IMR-90 (cell line): ENCODE data around the gene VAC14. TPM values are rescaled to one million over a fixed set of nuclear protein-coding genes. Genes with fewer than 3 reads are reported as not detected.

ENCODE experiments used
- ATAC-seq: fragments of 200-7000 bp; cut with Tn5 transposase; 2 replicates; pipeline ENCODE4 v1.9.1; 2020; ENCODE audit warnings: low read depth, mild to moderate bottlenecking, moderate library complexity
- BruUV-seq: library from RNA; stranded (reverse); fragments of 400-500 nt; replicated peaks from 2 replicates; lab custom pipeline; 2021; lab: Mats Ljungman, UMichigan
- CTCF ChIA-PET: fragments of 300-600 bp; formaldehyde crosslinking; extraction: SDS; loops from one replicate; lab custom pipeline; 2021; ENCODE audit warnings: antibody characterized with exemption; lab: Yijun Ruan, JAX
- POLR2A ChIA-PET: fragments of 300-600 bp; sonication (Branson Sonifier 250); formaldehyde crosslinking; loops from one replicate; lab custom pipeline; 2022; ENCODE audit warnings: antibody characterized with exemption; ENCODE audit not compliant: unreplicated experiment; lab: Charles Lee
- DNase-seq: peaks from one replicate; pipeline ENCODE4 v3.0.0; 2013
- H2AFZ ChIP-seq: replicated peaks from 2 replicates; pipeline ENCODE3; 2013; ENCODE audit warnings: low read length, mild to moderate bottlenecking; ENCODE audit not compliant: poor library complexity
- H2AK5ac ChIP-seq: 2 replicates; pipeline ENCODE4 v1.6.1; 2013; ENCODE audit warnings: low read depth, low read length, inconsistent platforms
- H2AK9ac ChIP-seq: replicated peaks from 2 replicates; pipeline ENCODE3; 2013; ENCODE audit warnings: mild to moderate bottlenecking, low read depth, low read length, moderate library complexity; ENCODE audit not compliant: poor library complexity
- H2BK120ac ChIP-seq: 2 replicates; pipeline ENCODE4 v1.6.1; 2013; ENCODE audit warnings: low read depth, low read length, inconsistent platforms
- H2BK15ac ChIP-seq: 3 replicates; pipeline ENCODE4 v1.6.1; 2013; ENCODE audit warnings: low read depth, low read length, inconsistent platforms
- H2BK20ac ChIP-seq: 2 replicates; pipeline ENCODE4 v1.6.1; 2013; ENCODE audit warnings: low read depth, mild to moderate bottlenecking, inconsistent platforms, low read length, moderate library complexity
- H2BK5ac ChIP-seq: 2 replicates; pipeline ENCODE4 v1.6.1; 2013; ENCODE audit warnings: mild to moderate bottlenecking, low read depth, low read length, inconsistent platforms; ENCODE audit not compliant: poor library complexity, severe bottlenecking
- H3K14ac ChIP-seq: replicated peaks from 2 replicates; pipeline ENCODE4 v1.6.1; 2013; ENCODE audit warnings: low read depth, low read length, inconsistent platforms
- H3K18ac ChIP-seq: 2 replicates; pipeline ENCODE4 v1.6.1; 2013; ENCODE audit warnings: low read depth, low read length, control low read depth
- H3K23ac ChIP-seq: 2 replicates; pipeline ENCODE4 v1.6.1; 2013; ENCODE audit warnings: low read depth, low read length, inconsistent platforms
- H3K27ac ChIP-seq: 2 replicates; pipeline ENCODE4 v1.5.1; 2013; ENCODE audit warnings: mild to moderate bottlenecking, control low read depth, low read length; ENCODE audit not compliant: insufficient read depth
- H3K27me3 ChIP-seq: 2 replicates; pipeline ENCODE4 v1.6.1; 2013; ENCODE audit warnings: low read length; ENCODE audit not compliant: control insufficient read depth, insufficient read depth
- H3K36me3 ChIP-seq: 2 replicates; pipeline ENCODE4 v1.6.1; 2013; ENCODE audit warnings: low read length, mixed read lengths; ENCODE audit not compliant: control insufficient read depth, insufficient read depth
- H3K4ac ChIP-seq: 2 replicates; pipeline ENCODE4 v1.6.1; 2013; ENCODE audit warnings: low read depth, low read length, inconsistent platforms
- H3K4me1 ChIP-seq: 2 replicates; pipeline ENCODE4 v1.6.1; 2013; ENCODE audit warnings: low read length, mixed read lengths; ENCODE audit not compliant: control insufficient read depth, insufficient read depth
- H3K4me2 ChIP-seq: 2 replicates; pipeline ENCODE4 v1.6.1; 2013; ENCODE audit warnings: low read depth, mild to moderate bottlenecking, control low read depth, low read length, moderate library complexity
- H3K4me3 ChIP-seq: 2 replicates; pipeline ENCODE4 v1.5.1; 2013; ENCODE audit warnings: low read depth, mild to moderate bottlenecking, control low read depth, low read length, moderate library complexity; ENCODE audit not compliant: insufficient read depth
- H3K56ac ChIP-seq: 2 replicates; pipeline ENCODE4 v1.6.1; 2013; ENCODE audit warnings: low read length, inconsistent platforms; ENCODE audit not compliant: insufficient read depth; ENCODE audit errors: extremely low read depth
- H3K79me1 ChIP-seq, 2 experiments: 2 replicates each; pipeline ENCODE4 v1.6.1; 2013; ENCODE audit warnings: low read length in 2 of 2, inconsistent platforms in 1 of 2, low read depth in 1 of 2
- H3K9ac ChIP-seq: 2 replicates; pipeline ENCODE4 v1.6.1; 2013; ENCODE audit warnings: low read depth, low read length, control low read depth
- H3K9me1 ChIP-seq: 2 replicates; pipeline ENCODE4 v1.6.1; 2013; ENCODE audit warnings: low read length, inconsistent platforms; ENCODE audit not compliant: insufficient read depth
- H3K9me3 ChIP-seq: 2 replicates; pipeline ENCODE4 v1.6.1; 2013; ENCODE audit warnings: low read length; ENCODE audit not compliant: control insufficient read depth, insufficient read depth
- H4K20me1 ChIP-seq: 2 replicates; pipeline ENCODE4 v1.6.1; 2013; ENCODE audit warnings: low read length, inconsistent platforms; ENCODE audit not compliant: insufficient read depth
- H4K5ac ChIP-seq: 2 replicates; pipeline ENCODE4 v1.6.1; 2013; ENCODE audit warnings: mild to moderate bottlenecking, low read depth, low read length, control low read depth
- H4K8ac ChIP-seq, 2 experiments: 2 replicates each; pipeline ENCODE4 v1.6.1; 2013; ENCODE audit warnings: low read depth in 2 of 2, low read length in 2 of 2, control low read depth in 1 of 2, inconsistent platforms in 1 of 2
- H4K91ac ChIP-seq: 2 replicates; pipeline ENCODE4 v1.6.1; 2013; ENCODE audit warnings: low read depth, low read length, inconsistent platforms; ENCODE audit not compliant: insufficient read depth
- BHLHE40 ChIP-seq: fragments of 150-350 bp; IDR thresholded peaks from 2 replicates; pipeline ENCODE4 v1.6.1; 2016; ENCODE audit warnings: mild to moderate bottlenecking, low read depth, low read length
- CEBPB ChIP-seq: IDR thresholded peaks from 2 replicates; pipeline ENCODE4 v1.6.1; 2012; ENCODE audit warnings: low read depth, low read length, improper control_type of control experiment
- CHD1 ChIP-seq: IDR thresholded peaks from 2 replicates; pipeline ENCODE4 v1.6.1; 2012; ENCODE audit warnings: low read depth, low read length, improper control_type of control experiment
- FOS ChIP-seq: fragments of 150-350 bp; IDR thresholded peaks from 2 replicates; pipeline ENCODE4 v1.6.1; 2016; ENCODE audit warnings: low read depth, low read length
- MAFK ChIP-seq: IDR thresholded peaks from 2 replicates; pipeline ENCODE4 v1.6.1; 2012; ENCODE audit warnings: low read depth, low read length, improper control_type of control experiment
- POLR2A ChIP-seq: IDR thresholded peaks from 2 replicates; pipeline ENCODE4 v1.6.1; 2012; ENCODE audit warnings: mild to moderate bottlenecking, low read depth, low read length
- RAD21 ChIP-seq: IDR thresholded peaks from 2 replicates; pipeline ENCODE4 v1.6.1; 2012; ENCODE audit warnings: low read length, improper control_type of control experiment
- WGBS, 2 experiments: methylation state at CpG; one replicate each; pipeline versions ENCODE4 v1.1.5 to v1.1.7; 2013; ENCODE audit warnings: missing lambda C conversion rate in 2 of 2; ENCODE audit not compliant: insufficient read length in 1 of 2; ENCODE audit errors: extremely low coverage in 2 of 2; 5-methylcytosine and 5-hydroxymethylcytosine counted together
- dilution Hi-C: fragments of 300-500 bp; cut with HindIII; formaldehyde crosslinking; loops from one replicate; pipeline ENCODE4 v1.14.3; 2018; ENCODE audit warnings: low sequenced_read_pairs; ENCODE audit not compliant: unreplicated experiment
- in situ Hi-C: fragments of 300-500 bp; cut with MboI; formaldehyde crosslinking; loops from 3 replicates; pipeline ENCODE4 v1.14.3; 2019; ENCODE audit warnings: low sequenced_read_pairs, inconsistent platforms, mixed read lengths
- intact Hi-C: fragments of 100-400 bp; cut with micrococcal nuclease; formaldehyde crosslinking; loops from 2 replicates; pipeline ENCODE4 v1.10.0; 2022
- polyA plus RNA-seq, 3 experiments: library from polyadenylated mRNA; depleted of rRNA; stranded (reverse); fragments of >200 nt; gene quantifications; 2 replicates each; pipeline ENCODE4 v1.2.3, GENCODE V29; 2012; ENCODE audit warnings: low replicate concordance in 1 of 3
- total RNA-seq: library from RNA; depleted of rRNA; stranded (reverse); fragments of >200 nt; gene quantifications from 2 replicates; pipeline ENCODE4 v1.2.3, GENCODE V29; 2012
- TF ChIP-seq, protein P1 (sequence below): conservative IDR thresholded peaks from 2 replicates; pipeline ENCODE4 v1.5.1; 2012; ENCODE audit warnings: mild to moderate bottlenecking, low read depth, low read length, improper control_type of control experiment
- TF ChIP-seq, protein P2 (sequence below): fragments of 150-350 bp; IDR thresholded peaks from 2 replicates; pipeline ENCODE4 v1.6.1; 2016; ENCODE audit warnings: low read depth, mild to moderate bottlenecking, low read length, moderate library complexity, borderline replicate concordance

The VAC14 gene
- total and polyA plus RNA-seq, 2 of the 4 experiments (the other 2 are of a cell fraction): 21.1 to 40.2 TPM

DNA sequence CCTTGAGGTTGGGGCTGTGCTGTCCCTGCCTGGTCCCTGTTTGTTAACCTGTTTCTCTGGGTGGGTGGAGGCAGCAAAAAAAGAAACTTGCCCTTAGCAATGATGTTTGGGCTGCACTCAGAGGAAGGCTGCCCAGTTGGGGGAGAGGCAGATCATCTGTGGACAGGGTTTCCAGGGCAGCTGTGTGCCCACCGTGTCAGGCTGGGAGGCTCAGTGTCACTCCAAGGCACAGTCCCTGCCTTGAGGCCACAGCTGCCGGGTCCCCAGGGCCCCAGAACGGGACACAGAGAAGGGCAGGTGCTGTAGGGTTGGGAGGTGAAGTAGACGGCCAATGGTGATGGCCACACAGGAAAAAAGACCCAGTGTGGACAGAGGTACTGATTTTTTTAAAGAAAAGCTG, 150.7 kb downstream of the VAC14 start:
- Histone ChIP-seq H2BK5ac (no peak overlapping the region), H3K36me3 (no peaks in the 10 kb centered on the region), H3K14ac (no peak overlapping the region), H3K18ac (no peak overlapping the region), H4K20me1 (no peaks in the 10 kb centered on the region), H4K8ac (no peak overlapping the region), H3K9me1 (no peaks in the 10 kb centered on the region; the same call in 1 of the 2 replicates), H3K23ac (no peak overlapping the region), H3K4ac (no peak overlapping the region), H3K56ac (no peak overlapping the region), H2AFZ (no peak overlapping the region), H2BK20ac (no peak overlapping the region), H4K5ac (no peak overlapping the region), H3K79me1 (no peaks in the 10 kb centered on the region), H3K9ac (no peak overlapping the region), H2AK5ac (peak overlapping the region; percentile 23; the same call in 1 of the 2 replicates), H3K4me3 (no peak overlapping the region), H2BK15ac (no peak overlapping the region), H2BK120ac (no peak overlapping the region), H3K9me3 (no peaks in the 10 kb centered on the region), H3K4me1 (peaks cover 3% of the 10 kb centered on the region), H3K27ac (no peak overlapping the region), H2AK9ac (no peak overlapping the region), H3K27me3 (0 out of 2 replicates have a peak, but pooled peaks cover under 1% of the 10 kb centered on the region), H3K4me2 (no peak overlapping the region), H4K91ac (no peak overlapping the region)
- intact Hi-C loops (loop anchor here (5.0 kb wide), 2 partner anchors 78 to 268 kb away; no protein-coding TSS in a partner anchor), dilution Hi-C loops (no loop called here), in situ Hi-C loops (loop anchor here (5.0 kb wide), 2 partner anchors 78 to 118 kb away; no protein-coding TSS in a partner anchor)
- no TSS peak for BruUV-seq
- ChIA-PET POLR2A (no interaction called here), CTCF (no interaction called here)
- DNase-seq (no peak), ATAC-seq (no peak)
- WGBS, 2 experiments: 95% methylated on average over 2 of the region's 4 CpGs; no CpG with 5 or more reads in 1 of the 2 experiments
- TF ChIP-seq, protein P1, sequence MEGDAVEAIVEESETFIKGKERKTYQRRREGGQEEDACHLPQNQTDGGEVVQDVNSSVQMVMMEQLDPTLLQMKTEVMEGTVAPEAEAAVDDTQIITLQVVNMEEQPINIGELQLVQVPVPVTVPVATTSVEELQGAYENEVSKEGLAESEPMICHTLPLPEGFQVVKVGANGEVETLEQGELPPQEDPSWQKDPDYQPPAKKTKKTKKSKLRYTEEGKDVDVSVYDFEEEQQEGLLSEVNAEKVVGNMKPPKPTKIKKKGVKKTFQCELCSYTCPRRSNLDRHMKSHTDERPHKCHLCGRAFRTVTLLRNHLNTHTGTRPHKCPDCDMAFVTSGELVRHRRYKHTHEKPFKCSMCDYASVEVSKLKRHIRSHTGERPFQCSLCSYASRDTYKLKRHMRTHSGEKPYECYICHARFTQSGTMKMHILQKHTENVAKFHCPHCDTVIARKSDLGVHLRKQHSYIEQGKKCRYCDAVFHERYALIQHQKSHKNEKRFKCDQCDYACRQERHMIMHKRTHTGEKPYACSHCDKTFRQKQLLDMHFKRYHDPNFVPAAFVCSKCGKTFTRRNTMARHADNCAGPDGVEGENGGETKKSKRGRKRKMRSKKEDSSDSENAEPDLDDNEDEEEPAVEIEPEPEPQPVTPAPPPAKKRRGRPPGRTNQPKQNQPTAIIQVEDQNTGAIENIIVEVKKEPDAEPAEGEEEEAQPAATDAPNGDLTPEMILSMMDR: no peak
- TF ChIP-seq, protein P2, sequence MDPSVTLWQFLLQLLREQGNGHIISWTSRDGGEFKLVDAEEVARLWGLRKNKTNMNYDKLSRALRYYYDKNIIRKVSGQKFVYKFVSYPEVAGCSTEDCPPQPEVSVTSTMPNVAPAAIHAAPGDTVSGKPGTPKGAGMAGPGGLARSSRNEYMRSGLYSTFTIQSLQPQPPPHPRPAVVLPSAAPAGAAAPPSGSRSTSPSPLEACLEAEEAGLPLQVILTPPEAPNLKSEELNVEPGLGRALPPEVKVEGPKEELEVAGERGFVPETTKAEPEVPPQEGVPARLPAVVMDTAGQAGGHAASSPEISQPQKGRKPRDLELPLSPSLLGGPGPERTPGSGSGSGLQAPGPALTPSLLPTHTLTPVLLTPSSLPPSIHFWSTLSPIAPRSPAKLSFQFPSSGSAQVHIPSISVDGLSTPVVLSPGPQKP: no peak
- TF ChIP-seq CEBPB: no peak
- TF ChIP-seq MAFK: no peak
- TF ChIP-seq CHD1: no peak
- TF ChIP-seq RAD21: no peak
- TF ChIP-seq POLR2A: no peak
- no peak for TF ChIP-seq FOS
- TF ChIP-seq BHLHE40: no peak
